ENCODE data around the gene AGBL3.

DNA sequence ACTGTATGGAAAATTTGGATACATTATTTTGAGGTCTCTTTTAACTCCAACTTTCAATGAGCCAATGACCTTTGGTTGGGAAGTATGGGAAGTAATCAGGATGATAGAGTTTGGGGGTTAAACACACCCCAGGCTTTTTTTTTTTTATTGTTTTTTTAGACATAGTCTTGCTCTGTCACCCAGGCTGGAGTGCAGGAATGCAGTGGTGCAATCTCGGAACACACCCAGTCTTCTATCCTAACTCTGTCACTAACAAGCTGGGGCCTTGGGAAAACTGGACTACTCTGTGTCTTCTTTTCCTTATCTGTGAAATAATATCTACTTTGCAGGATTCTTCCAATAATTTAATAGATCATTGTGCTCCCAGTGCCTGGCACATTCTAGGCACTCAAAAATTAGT, 37.6 kb upstream of the AGBL3 start:
- TF ChIP-seq POLR2A (IDR thresholded peaks at IDR 0.05; ENCODE audit: extremely low read depth, insufficient read length), result no peak
- TF ChIP-seq, protein P1, sequence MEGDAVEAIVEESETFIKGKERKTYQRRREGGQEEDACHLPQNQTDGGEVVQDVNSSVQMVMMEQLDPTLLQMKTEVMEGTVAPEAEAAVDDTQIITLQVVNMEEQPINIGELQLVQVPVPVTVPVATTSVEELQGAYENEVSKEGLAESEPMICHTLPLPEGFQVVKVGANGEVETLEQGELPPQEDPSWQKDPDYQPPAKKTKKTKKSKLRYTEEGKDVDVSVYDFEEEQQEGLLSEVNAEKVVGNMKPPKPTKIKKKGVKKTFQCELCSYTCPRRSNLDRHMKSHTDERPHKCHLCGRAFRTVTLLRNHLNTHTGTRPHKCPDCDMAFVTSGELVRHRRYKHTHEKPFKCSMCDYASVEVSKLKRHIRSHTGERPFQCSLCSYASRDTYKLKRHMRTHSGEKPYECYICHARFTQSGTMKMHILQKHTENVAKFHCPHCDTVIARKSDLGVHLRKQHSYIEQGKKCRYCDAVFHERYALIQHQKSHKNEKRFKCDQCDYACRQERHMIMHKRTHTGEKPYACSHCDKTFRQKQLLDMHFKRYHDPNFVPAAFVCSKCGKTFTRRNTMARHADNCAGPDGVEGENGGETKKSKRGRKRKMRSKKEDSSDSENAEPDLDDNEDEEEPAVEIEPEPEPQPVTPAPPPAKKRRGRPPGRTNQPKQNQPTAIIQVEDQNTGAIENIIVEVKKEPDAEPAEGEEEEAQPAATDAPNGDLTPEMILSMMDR (IDR thresholded peaks at IDR 0.05; ENCODE audit: low read depth, low read length), result no peak

Measured in NB4 (cell line).